OCI-LY3 (cell line): ENCODE measurements around the gene ARL5B.

Experiments
- CTCF ChIP-seq: fragments of 200-600, 300-600 bp; sonication (generic); IDR thresholded peaks from 2 replicates; pipeline ENCODE4 v1.5.1; 2014; ENCODE audit warnings: antibody characterized with exemption, low read length, low read depth
- EZH2phosphoT487 ChIP-seq: fragments of 200-600 bp; shearing (Covaris generic); IDR thresholded peaks from 2 replicates; pipeline ENCODE4 v1.6.1; 2018; ENCODE audit warnings: antibody characterized with exemption, mixed run types, low read depth

DNA sequence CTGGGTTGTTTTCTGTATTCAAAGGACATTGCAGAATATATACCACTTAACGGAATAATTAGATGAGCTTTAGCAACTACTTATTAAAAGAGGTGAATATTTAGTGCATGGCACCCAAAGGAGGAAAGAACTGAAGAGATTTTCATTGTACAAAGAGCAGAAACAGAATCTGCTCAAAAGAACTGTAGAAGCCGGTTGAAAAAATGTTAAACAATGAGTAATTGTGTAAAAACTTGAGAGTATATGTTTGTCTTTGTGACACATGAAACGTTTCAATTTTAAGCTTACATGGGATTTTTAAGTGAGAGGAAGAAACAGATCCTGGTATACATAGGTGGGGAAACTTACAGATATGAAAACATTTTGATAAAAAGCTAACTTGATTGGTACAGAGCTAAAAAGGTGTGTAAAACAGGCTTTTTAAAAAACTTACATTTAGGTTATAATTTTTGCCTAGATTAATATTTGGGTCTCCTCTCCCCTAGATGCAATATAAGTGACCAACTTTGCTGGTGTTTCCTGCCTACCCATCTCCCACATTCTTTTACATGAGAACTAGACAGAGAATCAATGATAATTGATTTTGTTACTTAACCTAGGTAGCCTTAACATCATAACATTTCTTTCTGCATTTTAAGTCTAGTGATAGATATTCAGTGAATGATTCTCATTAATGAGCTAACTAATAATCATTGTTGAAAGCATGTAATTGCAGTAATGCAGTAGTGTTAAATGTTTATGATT is 6.8 kb downstream of the ARL5B start:
- no peak for TF ChIP-seq CTCF
- TF ChIP-seq EZH2phosphoT487, result no peak
